ENCODE measurements around the gene ZNF618.

The ZNF618 gene

GRCh38 chr9:114086607-114087006, 210.5 kb downstream of the ZNF618 start:
- DNase-seq (ENCODE audit: low read depth) = no peak
- TF ChIP-seq CTCF (IDR thresholded peaks at IDR 0.05; ENCODE audit: low read depth, low read length, missing control alignments) = no peak
- H3K4me3 ChIP-seq (ENCODE audit: low read depth, low read length) = no peak overlapping the region

- H3K4me3 ChIP-seq (ENCODE audit: low read depth, low read length) = no peak overlapping the region
- TF ChIP-seq CTCF (IDR thresholded peaks at IDR 0.05; ENCODE audit: low read depth, low read length, missing control alignments) = no peak
- no peak for DNase-seq (ENCODE audit: low read depth)
Observed at GRCh38 chr9:114087721-114088120, 211.6 kb downstream of the ZNF618 start.

- no peak overlapping the region for H3K4me3 ChIP-seq (ENCODE audit: low read depth, low read length)
- no peak for DNase-seq (ENCODE audit: low read depth)
Observed at GRCh38 chr9:114088571-114089170, 212.6 kb downstream of the ZNF618 start.

GRCh38 chr9:114089206-114089840, 213.2 kb downstream of the ZNF618 start:
- TF ChIP-seq CTCF (IDR thresholded peaks at IDR 0.05; ENCODE audit: low read depth, low read length, missing control alignments) = no peak
- H3K4me3 ChIP-seq (ENCODE audit: low read depth, low read length) = no peak overlapping the region
- no peak for DNase-seq (ENCODE audit: low read depth)

More at GRCh38 chr9:114088571-114089170, 212.6 kb downstream of the ZNF618 start:
- TF ChIP-seq CTCF (IDR thresholded peaks at IDR 0.05; ENCODE audit: low read depth, low read length, missing control alignments) = no peak

- TF ChIP-seq CTCF (IDR thresholded peaks at IDR 0.05; ENCODE audit: low read depth, low read length, missing control alignments) = no peak
- DNase-seq (ENCODE audit: low read depth) = no peak
- H3K4me3 ChIP-seq (ENCODE audit: low read depth, low read length) = no peak overlapping the region
Observed at GRCh38 chr9:114090798-114091197, 214.7 kb downstream of the ZNF618 start.

- no peak for TF ChIP-seq CTCF (IDR thresholded peaks at IDR 0.05; ENCODE audit: low read depth, low read length, missing control alignments)
- no peak overlapping the region for H3K4me3 ChIP-seq (ENCODE audit: low read depth, low read length)
- no peak for DNase-seq (ENCODE audit: low read depth)
Observed at GRCh38 chr9:114091711-114092110, 215.6 kb downstream of the ZNF618 start.

- no peak for TF ChIP-seq CTCF (IDR thresholded peaks at IDR 0.05; ENCODE audit: low read depth, low read length, missing control alignments)
- no peak for DNase-seq (ENCODE audit: low read depth)
- H3K4me3 ChIP-seq (ENCODE audit: low read depth, low read length) = no peak overlapping the region
Observed at GRCh38 chr9:114092336-114092735, 216.2 kb downstream of the ZNF618 start.

Data from GM12864 (cell line).